Measurements from ENCODE around the gene FYN.

The FYN gene

DNA sequence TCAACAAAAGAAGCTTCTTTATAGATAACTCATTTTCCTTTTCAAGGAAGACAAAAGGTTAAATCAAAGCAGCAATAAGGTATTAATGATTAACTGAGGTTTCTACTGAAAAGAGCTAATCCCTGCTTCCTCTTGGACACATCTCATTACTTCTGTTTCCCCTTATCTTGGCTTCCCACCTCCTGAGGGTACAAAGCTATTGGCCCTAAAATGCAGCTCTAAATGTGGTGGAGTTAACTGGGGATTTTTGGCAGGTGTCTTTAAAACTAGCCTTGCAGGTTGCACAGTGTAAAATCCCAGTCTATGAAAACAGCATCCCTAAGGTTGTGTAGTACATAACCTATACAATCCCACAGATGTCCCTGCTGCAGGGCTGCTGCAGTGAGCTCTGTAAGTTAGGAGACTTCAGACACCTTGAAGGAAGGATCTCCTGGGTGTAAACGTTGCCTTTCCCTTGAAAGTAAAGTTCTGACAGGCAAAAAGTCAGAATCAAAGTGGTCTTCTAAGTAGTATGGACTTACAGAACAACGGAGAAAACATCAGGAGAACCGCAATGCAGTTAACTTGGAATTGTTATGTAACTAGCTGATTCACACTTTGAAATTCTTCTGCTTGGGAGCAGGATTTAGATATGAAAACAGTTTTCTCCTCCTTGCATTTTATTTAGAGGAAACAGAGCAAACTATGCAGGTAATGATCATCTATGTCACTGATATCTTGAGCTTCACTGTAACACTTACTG is 195.8 kb downstream of the FYN start:
- Histone ChIP-seq H3K4me1 (ENCODE audit: insufficient read depth, insufficient read length) (no peaks in the 10 kb centered on the region), H3K36me3 (ENCODE audit: insufficient read depth, insufficient read length, low read length) (peaks cover 14% of the 10 kb centered on the region), H3K9ac (ENCODE audit: insufficient read length, low read depth) (no peak overlapping the region), H3K9me3 (ENCODE audit: insufficient read depth, low read length) (no peaks in the 10 kb centered on the region), H3K27me3 (ENCODE audit: insufficient read depth, insufficient read length) (no peaks in the 10 kb centered on the region), H3K4me3 (ENCODE audit: insufficient read length, low read depth) (no peak overlapping the region)
- TF ChIP-seq SUZ12 (IDR thresholded peaks at IDR 0.05; ENCODE audit: extremely low read depth, insufficient read depth, insufficient read length) = no peak
- no peak for TF ChIP-seq YY1 (IDR thresholded peaks at IDR 0.05; ENCODE audit: insufficient read depth, insufficient read length)
- TF ChIP-seq ZNF274 (IDR thresholded peaks at IDR 0.05; ENCODE audit: low read depth, low read length) = no peak
- DNase-seq (ENCODE audit: low read depth, low spot score) = no peak

DNA sequence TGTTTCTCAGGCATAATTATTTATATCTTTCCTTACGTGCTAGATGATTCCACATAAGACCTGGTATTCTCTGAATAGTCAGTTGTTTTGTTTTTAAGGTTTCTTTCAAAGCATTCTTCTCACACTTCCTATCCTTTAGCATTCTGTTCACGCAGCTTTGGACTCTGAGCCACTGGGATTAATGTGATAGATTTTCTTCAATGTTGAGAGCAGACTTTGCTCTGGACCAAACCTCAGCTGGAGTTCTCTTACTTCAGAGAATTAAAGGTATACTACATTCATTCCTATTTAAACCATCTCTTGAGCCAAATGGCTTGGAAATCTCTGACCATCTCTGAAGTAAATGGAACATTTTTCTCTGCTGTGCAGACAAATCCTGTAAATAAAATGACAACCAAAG is 196.9 kb downstream of the FYN start:
- H3K4me3 ChIP-seq (ENCODE audit: insufficient read length, low read depth) = no peak overlapping the region
- H3K4me1 ChIP-seq (ENCODE audit: insufficient read depth, insufficient read length) = no peaks in the 10 kb centered on the region
- peaks cover 20% of the 10 kb centered on the region for H3K36me3 ChIP-seq (ENCODE audit: insufficient read depth, insufficient read length, low read length)
- no peaks in the 10 kb centered on the region for H3K27me3 ChIP-seq (ENCODE audit: insufficient read depth, insufficient read length)
- H3K9me3 ChIP-seq (ENCODE audit: insufficient read depth, low read length) = no peaks in the 10 kb centered on the region
- no peak overlapping the region for H3K9ac ChIP-seq (ENCODE audit: insufficient read length, low read depth)
- no peak for TF ChIP-seq SUZ12 (IDR thresholded peaks at IDR 0.05; ENCODE audit: extremely low read depth, insufficient read depth, insufficient read length)
- no peak for TF ChIP-seq ZNF274 (IDR thresholded peaks at IDR 0.05; ENCODE audit: low read depth, low read length)
- no peak for TF ChIP-seq YY1 (IDR thresholded peaks at IDR 0.05; ENCODE audit: insufficient read depth, insufficient read length)
- DNase-seq (ENCODE audit: low read depth, low spot score) = no peak

DNA sequence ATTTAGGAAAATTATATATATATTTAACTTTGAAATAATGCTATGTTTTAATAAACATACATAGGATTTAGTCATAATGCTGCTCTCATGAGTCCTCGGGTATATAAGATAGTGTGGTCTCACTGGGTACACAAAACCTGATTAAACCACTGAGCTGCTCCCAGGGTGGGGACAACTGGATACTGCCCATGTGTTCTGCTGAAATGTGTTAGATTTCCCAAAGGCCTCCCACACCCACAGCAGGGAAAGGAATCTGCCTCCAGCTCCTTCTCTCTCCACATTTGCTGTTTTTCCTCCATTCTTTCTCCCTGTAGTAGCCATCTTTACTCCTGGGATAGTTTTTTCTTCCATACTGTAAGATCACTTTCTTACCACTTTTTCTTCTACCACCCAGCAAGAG is 198.4 kb downstream of the FYN start:
- Histone ChIP-seq H3K4me1 (ENCODE audit: insufficient read depth, insufficient read length) (no peaks in the 10 kb centered on the region), H3K9me3 (ENCODE audit: insufficient read depth, low read length) (no peaks in the 10 kb centered on the region), H3K9ac (ENCODE audit: insufficient read length, low read depth) (no peak overlapping the region), H3K36me3 (ENCODE audit: insufficient read depth, insufficient read length, low read length) (peaks cover 24% of the 10 kb centered on the region), H3K4me3 (ENCODE audit: insufficient read length, low read depth) (no peak overlapping the region), H3K27me3 (ENCODE audit: insufficient read depth, insufficient read length) (no peaks in the 10 kb centered on the region)
- TF ChIP-seq YY1 (IDR thresholded peaks at IDR 0.05; ENCODE audit: insufficient read depth, insufficient read length) (no peak), ZNF274 (IDR thresholded peaks at IDR 0.05; ENCODE audit: low read depth, low read length) (no peak), SUZ12 (IDR thresholded peaks at IDR 0.05; ENCODE audit: extremely low read depth, insufficient read depth, insufficient read length) (no peak)
- no peak for DNase-seq (ENCODE audit: low read depth, low spot score)

DNA sequence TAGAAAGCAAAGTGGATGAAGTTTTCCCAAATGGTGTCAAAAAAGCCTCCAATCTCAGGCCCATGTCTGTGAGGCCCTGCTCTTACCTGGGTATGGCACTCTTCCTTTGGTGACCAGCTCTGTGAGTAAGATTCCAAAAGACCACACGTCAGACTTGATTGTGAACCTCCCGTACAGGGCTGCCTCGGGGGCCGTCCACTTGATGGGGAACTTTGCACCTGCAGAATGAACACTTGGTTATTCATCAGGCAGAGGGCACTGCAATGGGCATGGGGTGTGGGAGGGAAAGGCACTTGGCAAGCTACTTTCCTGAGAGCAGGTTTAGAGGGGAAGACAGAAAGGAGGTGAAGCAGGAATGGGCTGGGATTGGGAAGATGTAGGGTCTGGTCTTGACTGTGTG is 198.8 kb downstream of the FYN start:
- TF ChIP-seq YY1 (IDR thresholded peaks at IDR 0.05; ENCODE audit: insufficient read depth, insufficient read length) = no peak
- TF ChIP-seq SUZ12 (IDR thresholded peaks at IDR 0.05; ENCODE audit: extremely low read depth, insufficient read depth, insufficient read length) = no peak
- TF ChIP-seq ZNF274 (IDR thresholded peaks at IDR 0.05; ENCODE audit: low read depth, low read length) = no peak
- peaks cover 24% of the 10 kb centered on the region for H3K36me3 ChIP-seq (ENCODE audit: insufficient read depth, insufficient read length, low read length)
- no peaks in the 10 kb centered on the region for H3K4me1 ChIP-seq (ENCODE audit: insufficient read depth, insufficient read length)
- no peak for DNase-seq (ENCODE audit: low read depth, low spot score)
- H3K4me3 ChIP-seq (ENCODE audit: insufficient read length, low read depth) = no peak overlapping the region
- no peaks in the 10 kb centered on the region for H3K27me3 ChIP-seq (ENCODE audit: insufficient read depth, insufficient read length)
- H3K9ac ChIP-seq (ENCODE audit: insufficient read length, low read depth) = no peak overlapping the region
- H3K9me3 ChIP-seq (ENCODE audit: insufficient read depth, low read length) = no peaks in the 10 kb centered on the region

DNA sequence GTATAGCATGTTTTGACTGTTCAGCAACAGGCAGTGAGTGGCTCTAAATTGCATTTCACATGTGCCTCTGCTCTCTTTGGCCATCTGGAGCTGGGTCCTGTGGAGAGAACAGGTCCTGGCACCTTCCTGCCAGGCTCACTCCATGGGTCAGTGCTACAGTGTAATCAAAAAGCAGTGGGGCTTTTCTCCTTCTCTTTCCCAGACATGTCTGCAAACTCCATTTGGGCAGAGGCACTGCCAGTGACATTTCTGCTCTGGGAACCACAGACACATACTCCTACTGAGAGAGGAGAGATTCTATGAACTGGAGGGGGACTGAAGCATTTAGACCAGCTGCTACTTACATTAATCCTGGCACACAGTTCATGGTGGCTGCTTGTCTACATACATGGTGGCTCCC is 199.3 kb downstream of the FYN start:
- Histone ChIP-seq H3K4me3 (ENCODE audit: insufficient read length, low read depth) (no peak overlapping the region), H3K9me3 (ENCODE audit: insufficient read depth, low read length) (no peaks in the 10 kb centered on the region), H3K36me3 (ENCODE audit: insufficient read depth, insufficient read length, low read length) (peaks cover 24% of the 10 kb centered on the region), H3K9ac (ENCODE audit: insufficient read length, low read depth) (no peak overlapping the region), H3K4me1 (ENCODE audit: insufficient read depth, insufficient read length) (no peaks in the 10 kb centered on the region), H3K27me3 (ENCODE audit: insufficient read depth, insufficient read length) (no peaks in the 10 kb centered on the region)
- TF ChIP-seq YY1 (IDR thresholded peaks at IDR 0.05; ENCODE audit: insufficient read depth, insufficient read length) (no peak), ZNF274 (IDR thresholded peaks at IDR 0.05; ENCODE audit: low read depth, low read length) (no peak), SUZ12 (IDR thresholded peaks at IDR 0.05; ENCODE audit: extremely low read depth, insufficient read depth, insufficient read length) (no peak)
- DNase-seq (ENCODE audit: low read depth, low spot score) = no peak

DNA sequence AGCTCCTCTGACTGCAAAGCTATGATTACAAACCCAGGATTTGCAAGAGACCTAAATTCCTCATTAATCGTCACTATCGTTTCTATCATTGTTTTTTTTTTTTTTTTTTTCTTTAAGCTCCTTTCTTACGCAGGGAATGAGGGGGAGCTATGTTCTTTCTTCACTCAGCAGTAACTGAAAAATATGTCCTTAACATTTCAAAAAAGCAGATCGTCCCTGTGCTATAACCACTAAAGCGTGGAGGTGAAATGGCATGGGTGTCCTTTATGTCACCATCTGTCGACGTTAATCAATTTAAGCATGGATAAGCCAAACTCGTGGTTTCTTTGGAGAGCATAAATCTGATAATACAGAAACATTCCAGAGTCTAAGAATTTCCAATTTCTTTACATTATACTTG is 199.7 kb downstream of the FYN start:
- H3K9me3 ChIP-seq (ENCODE audit: insufficient read depth, low read length) = no peaks in the 10 kb centered on the region
- peaks cover 24% of the 10 kb centered on the region for H3K36me3 ChIP-seq (ENCODE audit: insufficient read depth, insufficient read length, low read length)
- DNase-seq (ENCODE audit: low read depth, low spot score) = no peak
- no peaks in the 10 kb centered on the region for H3K4me1 ChIP-seq (ENCODE audit: insufficient read depth, insufficient read length)
- no peaks in the 10 kb centered on the region for H3K27me3 ChIP-seq (ENCODE audit: insufficient read depth, insufficient read length)
- no peak overlapping the region for H3K4me3 ChIP-seq (ENCODE audit: insufficient read length, low read depth)
- no peak overlapping the region for H3K9ac ChIP-seq (ENCODE audit: insufficient read length, low read depth)
- TF ChIP-seq SUZ12 (IDR thresholded peaks at IDR 0.05; ENCODE audit: extremely low read depth, insufficient read depth, insufficient read length) = no peak
- TF ChIP-seq ZNF274 (IDR thresholded peaks at IDR 0.05; ENCODE audit: low read depth, low read length) = no peak
- TF ChIP-seq YY1 (IDR thresholded peaks at IDR 0.05; ENCODE audit: insufficient read depth, insufficient read length) = no peak

DNA sequence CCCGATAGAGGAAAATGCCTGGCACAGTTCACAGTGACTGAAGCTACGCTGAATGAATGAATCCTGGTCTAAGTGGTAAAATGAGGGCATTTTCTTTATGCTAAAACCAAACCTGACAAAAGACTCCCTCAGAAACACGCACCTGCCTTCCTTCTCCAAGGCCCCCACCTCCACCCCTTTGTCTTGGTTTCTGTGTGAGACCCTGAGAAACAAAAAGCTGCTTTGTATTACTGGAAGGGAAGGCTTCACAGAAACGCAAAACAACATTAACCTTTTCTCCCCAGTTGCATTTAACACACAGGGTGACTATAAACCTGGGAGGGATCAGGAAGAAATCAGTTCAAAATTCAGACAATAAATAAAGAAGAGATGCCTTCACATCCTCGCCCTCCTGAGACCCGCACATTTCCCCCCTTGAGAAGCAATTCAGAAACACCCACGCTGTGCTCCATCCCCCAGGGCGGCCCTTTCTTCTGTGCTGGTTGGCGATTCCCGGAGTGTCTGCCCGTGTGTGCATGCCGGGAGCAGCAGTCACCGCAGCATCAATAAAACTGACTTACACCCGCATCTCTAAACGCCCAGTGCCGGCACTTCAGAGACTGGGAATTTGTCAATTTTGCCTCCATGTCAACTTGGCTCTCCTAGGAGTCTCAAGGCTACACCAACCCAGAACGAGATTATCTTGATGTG is 200.3 kb downstream of the FYN start:
- no peaks in the 10 kb centered on the region for H3K4me1 ChIP-seq (ENCODE audit: insufficient read depth, insufficient read length)
- H3K36me3 ChIP-seq (ENCODE audit: insufficient read depth, insufficient read length, low read length) = peaks cover 24% of the 10 kb centered on the region
- H3K4me3 ChIP-seq (ENCODE audit: insufficient read length, low read depth) = no peak overlapping the region
- DNase-seq (ENCODE audit: low read depth, low spot score) = no peak
- H3K9ac ChIP-seq (ENCODE audit: insufficient read length, low read depth) = no peak overlapping the region
- no peaks in the 10 kb centered on the region for H3K9me3 ChIP-seq (ENCODE audit: insufficient read depth, low read length)
- no peaks in the 10 kb centered on the region for H3K27me3 ChIP-seq (ENCODE audit: insufficient read depth, insufficient read length)
- no peak for TF ChIP-seq ZNF274 (IDR thresholded peaks at IDR 0.05; ENCODE audit: low read depth, low read length)
- no peak for TF ChIP-seq SUZ12 (IDR thresholded peaks at IDR 0.05; ENCODE audit: extremely low read depth, insufficient read depth, insufficient read length)
- no peak for TF ChIP-seq YY1 (IDR thresholded peaks at IDR 0.05; ENCODE audit: insufficient read depth, insufficient read length)

Data from NT2/D1 (cell line).